H9 (cell line): ENCODE data around the gene NACC1. TPM values are rescaled to one million over a fixed set of nuclear protein-coding genes. Genes with fewer than 3 reads are reported as not detected.
"Not testable (repeated sequence)": the region's sequence is repeated elsewhere in the genome, so short reads cannot be mapped to it uniquely, and the experiment has no call there.

ENCODE experiments used
- DNase-seq: peaks from one replicate; pipeline ENCODE4 v3.0.0-alpha.2; 2017
- H2AFZ ChIP-seq: one replicate; pipeline ENCODE4 v1.6.1; 2013; ENCODE audit warnings: mild to moderate bottlenecking, low read length, control low read depth, moderate library complexity
- H2AK5ac ChIP-seq: 2 replicates; pipeline ENCODE4 v1.6.1; 2013; ENCODE audit warnings: low read length, control low read depth, mixed read lengths; ENCODE audit not compliant: insufficient read length
- H2BK120ac ChIP-seq: one replicate; pipeline ENCODE4 v1.6.1; 2013; ENCODE audit warnings: low read depth, mild to moderate bottlenecking, low read length, control low read depth, inconsistent platforms; ENCODE audit not compliant: poor library complexity, severe bottlenecking
- H2BK12ac ChIP-seq: 2 replicates; pipeline ENCODE4 v1.6.1; 2013; ENCODE audit warnings: low read length, control low read depth, mixed read lengths, low read depth; ENCODE audit not compliant: insufficient read length
- H2BK15ac ChIP-seq: 2 replicates; pipeline ENCODE4 v1.6.1; 2013; ENCODE audit warnings: low read depth, low read length, control low read depth
- H2BK20ac ChIP-seq: one replicate; pipeline ENCODE4 v1.6.1; 2013; ENCODE audit warnings: low read depth, mild to moderate bottlenecking, low read length, control low read depth, inconsistent platforms; ENCODE audit not compliant: poor library complexity, severe bottlenecking
- H2BK5ac ChIP-seq: 2 replicates; pipeline ENCODE4 v1.6.1; 2013; ENCODE audit warnings: low read length, control low read depth, mixed read lengths; ENCODE audit not compliant: insufficient read length
- H3K14ac ChIP-seq: 2 replicates; pipeline ENCODE4 v1.6.1; 2013; ENCODE audit warnings: low read length, control low read depth; ENCODE audit not compliant: insufficient read depth
- H3K18ac ChIP-seq: 2 replicates; pipeline ENCODE4 v1.6.1; 2013; ENCODE audit warnings: low read depth, mild to moderate bottlenecking, mixed read lengths, low read length, control low read depth; ENCODE audit not compliant: insufficient read length
- H3K23ac ChIP-seq: 2 replicates; pipeline ENCODE4 v1.6.1; 2013; ENCODE audit warnings: low read length, control low read depth, mixed read lengths, low read depth; ENCODE audit not compliant: insufficient read length
- H3K23me2 ChIP-seq: 2 replicates; pipeline ENCODE4 v1.6.1; 2013; ENCODE audit warnings: low read depth, mild to moderate bottlenecking, mixed read lengths, low read length, control low read depth; ENCODE audit not compliant: insufficient read length, poor library complexity, severe bottlenecking
- H3K27ac ChIP-seq: 2 replicates; pipeline ENCODE4 v1.5.1; 2013; ENCODE audit warnings: low read length, control low read depth, mixed read lengths, low read depth; ENCODE audit not compliant: insufficient read length
- H3K27me3 ChIP-seq: 2 replicates; pipeline ENCODE4 v1.6.1; 2013; ENCODE audit warnings: low read length, control low read depth, inconsistent platforms; ENCODE audit not compliant: insufficient read depth
- H3K4ac ChIP-seq: 2 replicates; pipeline ENCODE4 v1.6.1; 2013; ENCODE audit warnings: low read depth, mild to moderate bottlenecking, control low read depth, inconsistent platforms, low read length, moderate library complexity
- H3K4me1 ChIP-seq: 2 replicates; pipeline ENCODE4 v1.6.1; 2013; ENCODE audit warnings: low read length, control low read depth, inconsistent platforms; ENCODE audit not compliant: insufficient read depth
- H3K4me2 ChIP-seq: 2 replicates; pipeline ENCODE4 v1.6.1; 2013; ENCODE audit warnings: low read length, control low read depth, mixed read lengths; ENCODE audit not compliant: insufficient read length, insufficient read depth
- H3K56ac ChIP-seq: 2 replicates; pipeline ENCODE4 v1.6.1; 2013; ENCODE audit warnings: low read depth, mild to moderate bottlenecking, mixed read lengths, low read length, control low read depth; ENCODE audit not compliant: insufficient read length
- H3K79me1 ChIP-seq: 2 replicates; pipeline ENCODE4 v1.6.1; 2013; ENCODE audit warnings: low read depth, mild to moderate bottlenecking, moderate library complexity, low read length, control low read depth, inconsistent platforms; ENCODE audit not compliant: insufficient read depth, poor library complexity, severe bottlenecking
- H3K79me2 ChIP-seq: 2 replicates; pipeline ENCODE4 v1.6.1; 2013; ENCODE audit warnings: low read length, control low read depth, inconsistent platforms; ENCODE audit not compliant: insufficient read depth
- H3K9ac ChIP-seq: 2 replicates; pipeline ENCODE4 v1.6.1; 2013; ENCODE audit warnings: low read length, control low read depth, mixed read lengths; ENCODE audit not compliant: insufficient read length; ENCODE audit errors: extremely low read depth
- H3K9me3 ChIP-seq: one replicate; pipeline ENCODE4 v1.6.1; 2013; ENCODE audit warnings: low read depth, low read length, inconsistent platforms; ENCODE audit not compliant: control insufficient read depth
- H3T11ph ChIP-seq: one replicate; pipeline ENCODE4 v1.6.1; 2013; ENCODE audit warnings: mild to moderate bottlenecking, low read length, control low read depth, inconsistent platforms
- H4K20me1 ChIP-seq: one replicate; pipeline ENCODE4 v1.6.1; 2013; ENCODE audit not compliant: control insufficient read depth, insufficient read length, insufficient read depth
- H4K5ac ChIP-seq: 2 replicates; pipeline ENCODE4 v1.6.1; 2013; ENCODE audit warnings: low read depth, mild to moderate bottlenecking, mixed read lengths, low read length, control low read depth; ENCODE audit not compliant: insufficient read length
- H4K8ac ChIP-seq: replicated peaks from 2 replicates; pipeline ENCODE4 v1.6.1; 2013; ENCODE audit warnings: low read length, control low read depth, mixed read lengths, low read depth; ENCODE audit not compliant: insufficient read length
- H4K91ac ChIP-seq: 2 replicates; pipeline ENCODE4 v1.6.1; 2013; ENCODE audit warnings: low read depth, mild to moderate bottlenecking, moderate library complexity, mixed read lengths, low read length, control low read depth; ENCODE audit not compliant: insufficient read length
- H3K27ac Mint-ChIP-seq, 3 experiments: 2 replicates in 2 of 3; 3 replicates in 1 of 3; pipeline ENCODE4 v1.8.0; 2020 to 2021; ENCODE audit warnings: mixed read lengths in 3 of 3, mild to moderate bottlenecking in 1 of 3, moderate library complexity in 1 of 3
- H3K27me3 Mint-ChIP-seq: 2 replicates; pipeline ENCODE4 v1.8.0; 2021; ENCODE audit warnings: low read depth, mild to moderate bottlenecking, moderate library complexity, mixed read lengths
- H3K36me3 Mint-ChIP-seq, 3 experiments: 2 replicates in 2 of 3; 3 replicates in 1 of 3; pipeline ENCODE4 v1.8.0; 2020 to 2021; ENCODE audit warnings: low read depth in 3 of 3, mixed read lengths in 3 of 3; ENCODE audit not compliant: insufficient read depth in 1 of 3
- H3K4me1 Mint-ChIP-seq, 2 experiments: 2 replicates each; pipeline ENCODE4 v1.8.0; 2020; ENCODE audit warnings: mixed read lengths in 2 of 2
- H3K4me3 Mint-ChIP-seq, 2 experiments: 2 replicates in 1 of 2; 3 replicates in 1 of 2; pipeline ENCODE4 v1.8.0; 2020 to 2021; ENCODE audit warnings: mild to moderate bottlenecking in 2 of 2, mixed read lengths in 2 of 2, moderate library complexity in 1 of 2
- H3K9me3 Mint-ChIP-seq, 2 experiments: 2 replicates in 1 of 2; 3 replicates in 1 of 2; pipeline ENCODE4 v1.8.0; 2020; ENCODE audit warnings: mild to moderate bottlenecking in 2 of 2, mixed read lengths in 2 of 2, moderate library complexity in 1 of 2
- WGBS: extraction: QIAGEN DNeasy Blood & Tissue Kit; methylation state at CpG from one replicate; pipeline ENCODE4 v1.1.7; 2013; ENCODE audit warnings: missing lambda C conversion rate, low lambda C conversion rate, mixed read lengths; ENCODE audit not compliant: insufficient read length; ENCODE audit errors: extremely low coverage; 5-methylcytosine and 5-hydroxymethylcytosine counted together
- total RNA-seq: library from RNA; stranded (reverse); gene quantifications from 2 replicates; pipeline ENCODE4 v1.2.1, GENCODE V29; 2021

Gene NACC1
- total RNA-seq, 1 experiment from 2014 or later, result 198 TPM

DNA sequence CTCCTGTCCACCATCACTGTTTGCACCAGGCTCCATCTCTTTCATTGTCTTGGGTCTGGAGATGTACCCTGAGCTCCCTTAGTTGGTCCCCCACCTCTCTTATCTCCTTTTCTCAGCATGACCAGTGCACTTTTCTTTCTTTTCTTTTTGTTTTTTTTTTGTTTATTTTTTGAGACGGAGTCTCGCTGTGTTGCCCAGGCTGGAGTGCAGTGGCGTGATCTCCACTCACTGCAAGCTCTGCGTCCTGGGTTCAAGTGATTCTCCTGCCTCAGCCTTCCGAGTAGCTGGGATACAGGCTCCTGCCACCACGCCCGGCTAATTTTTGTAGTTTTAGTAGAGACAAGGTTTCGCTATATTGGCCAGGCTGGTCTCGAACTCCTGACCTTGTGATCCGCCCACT, 60.2 kb downstream of the NACC1 start:
- not testable (repeated sequence) for H2BK20ac ChIP-seq, H2BK15ac ChIP-seq, H3K4me2 ChIP-seq, H2AK5ac ChIP-seq, H3K4ac ChIP-seq, H2BK5ac ChIP-seq, H3K4me3 Mint-ChIP-seq, H2AFZ ChIP-seq, H3K27ac ChIP-seq, H3K14ac ChIP-seq, H3K27ac Mint-ChIP-seq, H3K23me2 ChIP-seq, H2BK12ac ChIP-seq, H3K18ac ChIP-seq, H3K79me2 ChIP-seq, H3K79me1 ChIP-seq, H4K5ac ChIP-seq, H4K91ac ChIP-seq, H3K4me1 ChIP-seq, H4K8ac ChIP-seq, H2BK120ac ChIP-seq, H3K4me1 Mint-ChIP-seq, H3T11ph ChIP-seq, H3K56ac ChIP-seq, H3K9me3 Mint-ChIP-seq, H3K23ac ChIP-seq, DNase-seq, H4K20me1 ChIP-seq, H3K27me3 ChIP-seq, H3K27me3 Mint-ChIP-seq, H3K36me3 Mint-ChIP-seq, H3K9ac ChIP-seq, H3K9me3 ChIP-seq
- WGBS, result no CpG with 5 or more reads among the region's 10 CpGs
